Activated CD8-positive, alpha-beta memory T cell treated with anti-CD3 and anti-CD28 coated beads for 1 hour (primary cell): Measurements from ENCODE around the gene CD151.

Experiments used
- DNase-seq, 2 donors: peaks; one replicate each; pipeline ENCODE4 v3.0.0-alpha.2; 2020; ENCODE audit warnings: low read depth in 1 of 2; ENCODE audit errors: extremely low read depth in 1 of 2

Gene CD151

GRCh38 chr11:855330-855674, 22.6 kb downstream of the CD151 start:
- DNase-seq = no peak

GRCh38 chr11:855796-856195, 23.0 kb downstream of the CD151 start:
- DNase-seq = no peak

- DNase-seq = no peak
Measured at GRCh38 chr11:856397-856796, 23.6 kb downstream of the CD151 start.

- no peak for DNase-seq
Measured at GRCh38 chr11:858053-858761, 25.5 kb downstream of the CD151 start.

- DNase-seq = no peak
Measured at GRCh38 chr11:858762-859339, 26.1 kb downstream of the CD151 start.

- DNase-seq = no peak
Measured at GRCh38 chr11:859394-860131, 26.8 kb downstream of the CD151 start.

GRCh38 chr11:860234-861104, 27.7 kb downstream of the CD151 start:
- no peak for DNase-seq

GRCh38 chr11:861105-861479, 28.3 kb downstream of the CD151 start:
- no peak for DNase-seq

GRCh38 chr11:862081-862661, 29.4 kb downstream of the CD151 start:
- DNase-seq = no peak

GRCh38 chr11:862696-863022, 29.9 kb downstream of the CD151 start:
- no peak for DNase-seq

GRCh38 chr11:863023-863909, 30.5 kb downstream of the CD151 start:
- no peak for DNase-seq

GRCh38 chr11:863910-864827, 31.4 kb downstream of the CD151 start:
- DNase-seq = no peak

GRCh38 chr11:864898-865297, 32.1 kb downstream of the CD151 start:
- DNase-seq = no peak

- no peak for DNase-seq
Measured at GRCh38 chr11:865462-866430, 33.0 kb downstream of the CD151 start.

GRCh38 chr11:866481-866880, 33.7 kb downstream of the CD151 start:
- no peak for DNase-seq

- no peak for DNase-seq
Measured at GRCh38 chr11:867856-868358, 35.2 kb downstream of the CD151 start.

- no peak for DNase-seq
Measured at GRCh38 chr11:868394-868793, 35.6 kb downstream of the CD151 start.

- no peak for DNase-seq
Measured at GRCh38 chr11:868802-869201, 36.0 kb downstream of the CD151 start.
